GM12875 (cell line): Measurements from ENCODE around the gene LNPEP.

Source experiments
- H3K4me3 ChIP-seq: one replicate; pipeline ENCODE4 v1.5.1; 2011; ENCODE audit warnings: low read depth, low read length, control low read depth
- CTCF ChIP-seq: IDR thresholded peaks from 2 replicates; pipeline ENCODE4 v1.5.1; 2011; ENCODE audit warnings: low read depth, mild to moderate bottlenecking, control low read depth, inconsistent platforms, low read length, moderate library complexity, borderline replicate concordance; ENCODE audit not compliant: insufficient read depth

LNPEP gene

DNA sequence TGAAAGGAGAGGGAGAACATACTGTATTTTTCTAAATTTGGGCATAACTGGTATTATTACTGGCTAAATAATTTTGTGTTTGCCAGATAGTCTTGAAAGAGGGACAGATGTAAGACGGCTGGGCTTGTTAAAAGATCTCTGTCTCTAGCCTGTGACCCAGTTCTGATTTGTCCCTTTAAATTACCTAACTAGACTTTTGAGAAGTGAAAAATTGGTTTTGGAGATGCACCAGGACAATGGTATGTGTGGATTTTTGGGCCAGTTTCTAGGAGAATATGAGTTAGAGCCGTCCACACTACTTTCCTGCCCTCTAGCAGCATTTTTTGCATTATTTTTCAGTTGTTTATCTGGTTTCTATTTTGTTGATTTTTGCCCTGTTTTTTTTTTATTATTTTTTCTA lies 33.5 kb downstream of the LNPEP start:
- TF ChIP-seq CTCF: no peak
- no peak overlapping the region for H3K4me3 ChIP-seq

GRCh38 chr5:96972599-96973334 lies 36.9 kb downstream of the LNPEP start:
- TF ChIP-seq CTCF: no peak
- H3K4me3 ChIP-seq: no peak overlapping the region

GRCh38 chr5:96973532-96974401 lies 37.9 kb downstream of the LNPEP start:
- no peak overlapping the region for H3K4me3 ChIP-seq
- no peak for TF ChIP-seq CTCF

DNA sequence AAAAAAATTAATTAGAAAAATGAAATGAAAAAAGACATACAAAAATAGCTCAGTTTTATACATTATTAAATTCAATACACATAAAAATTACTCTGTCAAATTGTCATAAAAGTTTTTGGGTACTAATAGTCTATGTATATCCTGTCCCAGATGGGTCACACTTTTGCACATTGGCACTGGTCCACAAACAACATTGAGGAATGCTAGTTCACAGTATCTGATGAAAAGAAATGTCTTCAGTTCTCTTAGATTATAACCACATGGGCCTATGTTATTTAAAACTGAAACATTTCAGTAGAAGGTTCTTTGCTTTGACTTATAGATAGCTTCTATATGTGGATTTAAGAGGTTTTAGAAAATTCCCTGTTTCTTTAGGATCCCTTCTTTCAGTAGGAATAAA lies 39.8 kb downstream of the LNPEP start:
- TF ChIP-seq CTCF: no peak
- no peak overlapping the region for H3K4me3 ChIP-seq

DNA sequence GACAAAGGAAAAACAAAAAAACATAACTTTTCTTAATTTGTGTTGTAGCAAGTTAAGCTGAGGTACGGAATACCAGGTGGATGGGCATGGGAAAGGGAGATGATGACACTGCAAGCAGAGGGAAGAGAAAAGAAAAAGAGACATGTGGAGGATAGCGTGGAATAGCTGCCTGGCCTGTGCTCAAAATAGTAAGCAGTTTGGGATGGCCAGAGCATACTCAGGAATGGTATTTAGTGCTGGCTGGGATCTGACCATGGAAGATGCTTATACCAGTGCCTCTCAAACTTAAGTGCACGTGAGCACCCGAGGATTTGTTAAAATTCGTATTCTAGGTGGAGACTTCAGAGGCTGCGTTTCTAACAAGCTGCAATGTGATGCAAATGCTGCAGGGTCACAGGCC lies 41.3 kb downstream of the LNPEP start:
- TF ChIP-seq CTCF: no peak
- no peak overlapping the region for H3K4me3 ChIP-seq

GRCh38 chr5:96978812-96979449 lies 43.1 kb downstream of the LNPEP start:
- TF ChIP-seq CTCF: no peak
- no peak overlapping the region for H3K4me3 ChIP-seq
